GM23248 (cell line): ENCODE data around the gene YPEL1. TPM values are rescaled to one million over a fixed set of nuclear protein-coding genes. Genes with fewer than 3 reads are reported as not detected.

Source experiments
- DNase-seq: peaks from one replicate; pipeline ENCODE4 v3.0.0-alpha.2; 2015
- H2AFZ ChIP-seq: fragments of 200-600 bp; sonication (generic); 2 replicates; pipeline ENCODE4 v1.6.1; 2016; ENCODE audit warnings: antibody characterized with exemption
- H3F3A ChIP-seq: fragments of 200-600 bp; sonication (generic); 2 replicates; pipeline ENCODE4 v1.6.1; 2016; ENCODE audit warnings: mild to moderate bottlenecking, antibody characterized with exemption, mixed run types; ENCODE audit not compliant: insufficient read depth
- H3K27ac ChIP-seq: fragments of 200-600 bp; sonication (generic); 2 replicates; pipeline ENCODE4 v1.5.1; 2016; ENCODE audit warnings: mild to moderate bottlenecking
- H3K27me3 ChIP-seq: fragments of 200-600 bp; sonication (generic); replicated peaks from 2 replicates; pipeline ENCODE4 v1.6.1; 2016; ENCODE audit warnings: mild to moderate bottlenecking; ENCODE audit not compliant: insufficient read depth
- H3K36me3 ChIP-seq: fragments of 200-600 bp; sonication (generic); 2 replicates; pipeline ENCODE4 v1.6.1; 2016; ENCODE audit warnings: low read depth, mild to moderate bottlenecking
- H3K4me1 ChIP-seq: fragments of 200-600 bp; sonication (generic); 2 replicates; pipeline ENCODE4 v1.6.1; 2016; ENCODE audit warnings: mild to moderate bottlenecking; ENCODE audit not compliant: insufficient read depth
- H3K4me2 ChIP-seq: fragments of 200-600 bp; sonication (generic); one replicate; pipeline ENCODE4 v1.6.1; 2016; ENCODE audit warnings: mild to moderate bottlenecking; ENCODE audit not compliant: unreplicated experiment
- H3K4me3 ChIP-seq: fragments of 200-600 bp; sonication (generic); 2 replicates; pipeline ENCODE4 v1.5.1; 2016; ENCODE audit warnings: mild to moderate bottlenecking
- H3K79me2 ChIP-seq: fragments of 200-600 bp; sonication (generic); 2 replicates; pipeline ENCODE4 v1.6.1; 2016; ENCODE audit warnings: mild to moderate bottlenecking; ENCODE audit not compliant: insufficient read depth
- H3K9ac ChIP-seq: fragments of 200-600 bp; sonication (generic); 2 replicates; pipeline ENCODE4 v1.6.1; 2016; ENCODE audit warnings: mild to moderate bottlenecking
- H3K9me2 ChIP-seq: fragments of 200-600 bp; sonication (generic); 2 replicates; pipeline ENCODE4 v1.6.1; 2016; ENCODE audit warnings: mixed run types, mild to moderate bottlenecking, moderate library complexity; ENCODE audit not compliant: insufficient read depth
- H3K9me3 ChIP-seq: fragments of 200-600 bp; sonication (generic); one replicate; pipeline ENCODE4 v1.6.1; 2017; ENCODE audit warnings: low read depth
- H4K20me1 ChIP-seq: fragments of 200-600 bp; sonication (generic); 2 replicates; pipeline ENCODE4 v1.6.0; 2016; ENCODE audit not compliant: insufficient read depth
- EZH2 ChIP-seq: fragments of 200-600 bp; sonication (generic); IDR thresholded peaks from 2 replicates; pipeline ENCODE4 v1.6.1; 2018; ENCODE audit warnings: antibody characterized with exemption, mild to moderate bottlenecking; ENCODE audit not compliant: insufficient read depth, poor library complexity, severe bottlenecking
- EZH2phosphoT487 ChIP-seq: fragments of 200-600 bp; sonication (generic); IDR thresholded peaks from 2 replicates; pipeline ENCODE4 v1.6.1; 2018; ENCODE audit warnings: antibody characterized with exemption, moderate library complexity, mild to moderate bottlenecking, low read depth; ENCODE audit not compliant: insufficient read depth
- WGBS, 2 experiments: methylation state at CpG; one replicate each; pipeline ENCODE4 v1.1.6; 2015 to 2017; ENCODE audit warnings: low lambda C conversion rate in 2 of 2, low coverage in 1 of 2; ENCODE audit errors: missing lambda C conversion rate in 2 of 2; 5-methylcytosine and 5-hydroxymethylcytosine counted together
- in situ Hi-C: fragments of 300-500 bp; cut with MboI; formaldehyde crosslinking; loops from 2 replicates; pipeline ENCODE4 v1.15.0; 2020
- polyA plus RNA-seq: library from polyadenylated mRNA; unstranded; fragments of >200 nt; fragmentation: Nextera tagmentation; extraction: Ambion mirVana; gene quantifications from 2 replicates; pipeline ENCODE4 v1.2.1, GENCODE V29; 2016
- total RNA-seq: library from RNA; depleted of rRNA; stranded (reverse); fragments of >200 nt; shearing (Covaris generic); gene quantifications from 2 replicates; pipeline ENCODE4 v1.2.3, GENCODE V29; 2014

YPEL1 gene
- total and polyA plus RNA-seq, 2 experiments from 2014 or later: 0.22 to 1.1 TPM

- TF ChIP-seq EZH2 (no peak), EZH2phosphoT487 (no peak)
- no peak overlapping the region for H2AFZ ChIP-seq
- no peak overlapping the region for H3K27ac ChIP-seq
- no peaks in the 10 kb centered on the region for H4K20me1 ChIP-seq
- DNase-seq: no peak
- no peak overlapping the region for H3K4me2 ChIP-seq
- no peaks in the 10 kb centered on the region for H3K9me3 ChIP-seq
- no peak overlapping the region for H3K9ac ChIP-seq
- no peaks in the 10 kb centered on the region for H3K9me2 ChIP-seq
- no peaks in the 10 kb centered on the region for H3F3A ChIP-seq
- WGBS, 2 experiments: 83% methylated on average over 11 to 13 of the region's 15 CpGs
- H3K4me3 ChIP-seq: no peak overlapping the region
- H3K4me1 ChIP-seq: no peaks in the 10 kb centered on the region
- peaks cover 4% of the 10 kb centered on the region; the same call in 1 of the 2 replicates for H3K36me3 ChIP-seq
- in situ Hi-C loops: no loop called here
- no peaks in the 10 kb centered on the region for H3K79me2 ChIP-seq
- H3K27me3 ChIP-seq: no peaks in the 10 kb centered on the region
These were observed 57.8 kb downstream of the YPEL1 start for GRCh38 chr22:21677606-21678443.

- in situ Hi-C loops: no loop called here
- TF ChIP-seq EZH2phosphoT487 (no peak), EZH2 (no peak)
- Histone ChIP-seq H3K9ac (no peak overlapping the region), H3K9me3 (no peaks in the 10 kb centered on the region), H2AFZ (no peak overlapping the region), H3F3A (no peaks in the 10 kb centered on the region), H3K4me2 (no peak overlapping the region), H3K79me2 (peaks cover 10% of the 10 kb centered on the region; the same call in 1 of the 2 replicates), H4K20me1 (no peaks in the 10 kb centered on the region), H3K36me3 (peaks cover 20% of the 10 kb centered on the region; the same call in 1 of the 2 replicates), H3K4me1 (no peaks in the 10 kb centered on the region), H3K27ac (no peak overlapping the region), H3K9me2 (no peaks in the 10 kb centered on the region), H3K27me3 (no peaks in the 10 kb centered on the region), H3K4me3 (no peak overlapping the region)
- no peak for DNase-seq
- WGBS, 2 experiments: 89 to 90% methylated on average over 12 of the region's 12 CpGs
These were observed 60.9 kb downstream of the YPEL1 start for GRCh38 chr22:21674638-21675245.

- H3K9ac ChIP-seq: no peak overlapping the region
These were observed 61.9 kb downstream of the YPEL1 start for GRCh38 chr22:21673534-21674321.

GRCh38 chr22:21672107-21672629 lies 63.4 kb downstream of the YPEL1 start:
- H4K20me1 ChIP-seq: no peaks in the 10 kb centered on the region
- no peak for DNase-seq
- 71 to 82% methylated on average over 6 of the region's 6 CpGs for WGBS, 2 experiments
- 0 out of 2 replicates have a peak, but pooled peaks cover 3% of the 10 kb centered on the region for H3K4me1 ChIP-seq
- H3K27ac ChIP-seq: no peak overlapping the region
- no peaks in the 10 kb centered on the region for H3K9me2 ChIP-seq
- peaks cover 32% of the 10 kb centered on the region for H3K79me2 ChIP-seq
- H3F3A ChIP-seq: no peaks in the 10 kb centered on the region
- no peaks in the 10 kb centered on the region for H3K27me3 ChIP-seq
- no peak overlapping the region for H3K4me3 ChIP-seq
- H3K4me2 ChIP-seq: no peak overlapping the region
- H3K9ac ChIP-seq: no peak overlapping the region
- H3K9me3 ChIP-seq: no peaks in the 10 kb centered on the region
- no peak for TF ChIP-seq EZH2
- TF ChIP-seq EZH2phosphoT487: no peak
- H3K36me3 ChIP-seq: peaks cover 20% of the 10 kb centered on the region; the same call in 1 of the 2 replicates
- no peak overlapping the region for H2AFZ ChIP-seq
- in situ Hi-C loops: no loop called here

More at GRCh38 chr22:21673534-21674321, 61.9 kb downstream of the YPEL1 start:
- H3K4me2 ChIP-seq: no peak overlapping the region
- no peak overlapping the region for H3K4me3 ChIP-seq
- H3K27me3 ChIP-seq: no peaks in the 10 kb centered on the region
- no peaks in the 10 kb centered on the region for H4K20me1 ChIP-seq
- no peaks in the 10 kb centered on the region for H3K9me3 ChIP-seq
- no peak overlapping the region for H2AFZ ChIP-seq
- H3K4me1 ChIP-seq: no peaks in the 10 kb centered on the region
- no peaks in the 10 kb centered on the region for H3K9me2 ChIP-seq
- no peak overlapping the region for H3K27ac ChIP-seq
- DNase-seq: no peak
- H3F3A ChIP-seq: no peaks in the 10 kb centered on the region
- H3K36me3 ChIP-seq: peaks cover 20% of the 10 kb centered on the region; the same call in 1 of the 2 replicates
- no peak for TF ChIP-seq EZH2phosphoT487
- no peak for TF ChIP-seq EZH2
- H3K79me2 ChIP-seq: peaks cover 19% of the 10 kb centered on the region; the same call in 1 of the 2 replicates
- WGBS, 2 experiments: 96 to 97% methylated on average over 11 to 12 of the region's 12 CpGs
- in situ Hi-C loops: no loop called here
